MM.1S (cell line): ENCODE measurements around the gene UBL5.
A peak's percentile ranks its signal among the peaks of the same experiment; 100 is the strongest.

ENCODE experiments used
- EZH2 ChIP-seq: fragments of 300-600 bp; sonication (generic); optimal IDR thresholded peaks from 2 replicates; pipeline ENCODE3; 2017; ENCODE audit warnings: low read depth, mild to moderate bottlenecking, antibody characterized with exemption, low read length, mixed read lengths
- EZH2phosphoT487 ChIP-seq: fragments of 300-600 bp; sonication (generic); IDR thresholded peaks from 2 replicates; pipeline ENCODE4 v1.6.1; 2018; ENCODE audit warnings: antibody characterized with exemption, low read length
- TF ChIP-seq, protein P1 (sequence below): fragments of 300-600 bp; sonication (generic); IDR thresholded peaks from 2 replicates; pipeline ENCODE4 v1.5.1; 2016; ENCODE audit warnings: antibody characterized with exemption, low read length, mixed read lengths

DNA sequence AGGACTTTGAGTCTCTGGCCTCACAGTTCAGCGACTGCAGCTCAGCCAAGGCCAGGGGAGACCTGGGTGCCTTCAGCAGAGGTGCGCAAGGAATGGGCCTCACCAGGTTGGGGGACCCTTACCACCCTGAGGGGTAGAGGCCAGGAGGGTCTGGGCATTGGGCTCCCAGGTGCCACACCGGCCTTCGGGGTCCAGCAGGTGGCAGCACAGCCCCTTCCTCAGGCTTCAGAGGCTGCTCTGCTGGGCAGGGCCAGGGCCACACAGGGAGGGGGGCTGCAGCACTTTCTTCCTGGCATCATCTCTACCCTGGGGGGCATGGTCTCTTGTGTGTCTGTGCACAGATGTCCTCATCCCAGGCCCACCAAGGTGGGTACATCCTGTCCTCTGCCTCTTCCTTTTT, 20.3 kb downstream of the UBL5 start:
- TF ChIP-seq, protein P1, sequence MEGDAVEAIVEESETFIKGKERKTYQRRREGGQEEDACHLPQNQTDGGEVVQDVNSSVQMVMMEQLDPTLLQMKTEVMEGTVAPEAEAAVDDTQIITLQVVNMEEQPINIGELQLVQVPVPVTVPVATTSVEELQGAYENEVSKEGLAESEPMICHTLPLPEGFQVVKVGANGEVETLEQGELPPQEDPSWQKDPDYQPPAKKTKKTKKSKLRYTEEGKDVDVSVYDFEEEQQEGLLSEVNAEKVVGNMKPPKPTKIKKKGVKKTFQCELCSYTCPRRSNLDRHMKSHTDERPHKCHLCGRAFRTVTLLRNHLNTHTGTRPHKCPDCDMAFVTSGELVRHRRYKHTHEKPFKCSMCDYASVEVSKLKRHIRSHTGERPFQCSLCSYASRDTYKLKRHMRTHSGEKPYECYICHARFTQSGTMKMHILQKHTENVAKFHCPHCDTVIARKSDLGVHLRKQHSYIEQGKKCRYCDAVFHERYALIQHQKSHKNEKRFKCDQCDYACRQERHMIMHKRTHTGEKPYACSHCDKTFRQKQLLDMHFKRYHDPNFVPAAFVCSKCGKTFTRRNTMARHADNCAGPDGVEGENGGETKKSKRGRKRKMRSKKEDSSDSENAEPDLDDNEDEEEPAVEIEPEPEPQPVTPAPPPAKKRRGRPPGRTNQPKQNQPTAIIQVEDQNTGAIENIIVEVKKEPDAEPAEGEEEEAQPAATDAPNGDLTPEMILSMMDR = peak; percentile 53
- TF ChIP-seq EZH2 (no peak), EZH2phosphoT487 (no peak)
